ENCODE data around the gene CRAMP1. TPM values are rescaled to one million over a fixed set of nuclear protein-coding genes. Genes with fewer than 3 reads are reported as not detected.
A peak's percentile ranks its signal among the peaks of the same experiment; 100 is the strongest.

Gene CRAMP1
- polyA plus RNA-seq, 2 of the 4 experiments (the other 2 are of a cell fraction), result 6.5 to 9.1 TPM

DNA sequence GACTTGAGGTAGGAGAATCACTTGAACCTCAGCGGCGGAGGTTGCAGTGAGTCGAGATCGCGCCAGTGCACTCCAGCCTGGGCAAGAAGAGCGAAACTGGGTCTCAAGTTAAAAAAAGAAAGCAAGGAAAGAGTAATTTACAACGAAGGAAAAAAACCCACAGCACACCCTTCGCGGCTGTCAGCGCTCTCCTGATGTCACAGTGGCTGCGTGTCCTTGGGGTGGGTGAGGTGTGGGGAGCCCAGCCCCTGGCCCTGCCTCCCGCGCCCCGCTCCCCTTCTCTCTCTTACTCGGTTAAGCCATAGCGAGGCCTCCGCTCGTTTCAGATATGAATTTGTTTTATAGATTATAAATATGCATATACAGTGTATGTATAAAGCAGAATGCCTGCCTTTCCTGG lies 65.2 kb downstream of the CRAMP1 start:
- peak overlapping the region; percentile 50 to 68; a peak in 2 of 6 replicates for H3K27ac ChIP-seq
- H3K4me3 ChIP-seq, result peak overlapping the region; percentile 85
- peaks cover 37% of the 10 kb centered on the region for H3K4me1 ChIP-seq
- 89% methylated on average over 18 of the region's 18 CpGs for WGBS (ENCODE audit: missing lambda C conversion rate)
- FAIRE-seq, result no peak
- no peak for ATAC-seq
- no peak for TF ChIP-seq KDM5A (IDR thresholded peaks at IDR 0.05)
- no peak for TF ChIP-seq BHLHE40 (IDR thresholded peaks at IDR 0.05; ENCODE audit: low read depth, low read length)
- TF ChIP-seq HOXB13 (CRISPR knock-in tag; IDR thresholded peaks at IDR 0.05; ENCODE audit: low read depth), result no peak
- TF ChIP-seq FOXS1 (CRISPR knock-in tag; IDR thresholded peaks at IDR 0.05), result no peak
- TF ChIP-seq HOXB5 (CRISPR knock-in tag; IDR thresholded peaks at IDR 0.05), result no peak
- no peak for TF ChIP-seq FOSB (CRISPR knock-in tag; IDR thresholded peaks at IDR 0.05)
- TF ChIP-seq ELK1 (IDR thresholded peaks at IDR 0.05; ENCODE audit: low read depth, low read length), result no peak
- no peak for TF ChIP-seq POLR2A (IDR thresholded peaks at IDR 0.05; ENCODE audit: low read length)
- no peak for TF ChIP-seq ZSCAN20 (CRISPR knock-in tag; IDR thresholded peaks at IDR 0.05)
- TF ChIP-seq POLR2AphosphoS2 (conservative IDR thresholded peaks at IDR 0.05; ENCODE audit: low read length), result no peak
- TF ChIP-seq CHD4 (IDR thresholded peaks at IDR 0.05; ENCODE audit: borderline replicate concordance), result no peak
- TF ChIP-seq NPAS2 (CRISPR knock-in tag; IDR thresholded peaks at IDR 0.05; ENCODE audit: borderline replicate concordance), result no peak
- ChIA-PET POLR2A (interaction anchor here (0.8 to 1.6 kb wide), 9 partner anchors 15 to 105 kb away, joined by 3 to 34 read pairs (median 3); partner anchors contain the start of genes CRAMP1, EME2, IFT140 and MAPK8IP3), CTCF (interaction anchor here (0.7 to 7.3 kb wide), 11 partner anchors 8 to 86 kb away, joined by 3 to 63 read pairs (median 4); partner anchors contain the start of gene MAPK8IP3)
- no peak for DNase-seq (ENCODE audit: low read depth in 1 of 2, low spot score in 1 of 2)
- no peaks in the 10 kb centered on the region for H3K9me3 ChIP-seq
- H3K4me2 ChIP-seq, result peak overlapping the region; percentile 80

GRCh38 chr16:1677942-1678499 lies 65.9 kb downstream of the CRAMP1 start, which contains the start of gene JPT2:
Gene JPT2 (plus strand): TSS chr16:1678279. CDS start chr16:1678313, 34 bp downstream.
- peak; percentile 95 to 99 for DNase-seq (ENCODE audit: low read depth in 1 of 2, low spot score in 1 of 2)
- WGBS (ENCODE audit: missing lambda C conversion rate), result 1% methylated on average over 16 of the region's 79 CpGs
- Histone ChIP-seq H3K4me1 (peaks cover 37% of the 10 kb centered on the region), H3K4me2 (peak within 1 kb of the TSS; percentile 85), H3K27ac (peak within 1 kb of the TSS; percentile 97 to 98), H3K4me3 (peak within 1 kb of the TSS; percentile 85), H3K9me3 (no peaks in the 10 kb centered on the region)
- FAIRE-seq, result peak; percentile 7
- ChIA-PET POLR2A (interaction anchor here (0.8 to 1.6 kb wide), 11 partner anchors 14 to 257 kb away, joined by 3 to 34 read pairs (median 4); partner anchors contain the start of genes CRAMP1, EME2, IFT140 and MAPK8IP3), CTCF (interaction anchor here (0.7 to 7.3 kb wide), 14 partner anchors 8 to 96 kb away, joined by 3 to 63 read pairs (median 4); partner anchors contain the start of gene MAPK8IP3)
- peak; percentile 95 to 96 for ATAC-seq
- TF ChIP-seq REST (IDR thresholded peaks at IDR 0.05), result no peak
- TF ChIP-seq JUN (IDR thresholded peaks at IDR 0.05), result peak in 1 of 2 experiments; percentile 86; a peak in 2 of 5 replicates
- TF ChIP-seq E2F6 (IDR thresholded peaks at IDR 0.05; ENCODE audit: borderline replicate concordance, low read depth), result peak; percentile 86
- TF ChIP-seq PBX3 (IDR thresholded peaks at IDR 0.05), result peak; percentile 96
- no peak for TF ChIP-seq HES2 (IDR thresholded peaks at IDR 0.05)
- no peak for TF ChIP-seq NR3C1 (IDR thresholded peaks at IDR 0.05)
- no peak for TF ChIP-seq NPAS2 (CRISPR knock-in tag; IDR thresholded peaks at IDR 0.05; ENCODE audit: borderline replicate concordance)
- TF ChIP-seq FOSB (CRISPR knock-in tag; IDR thresholded peaks at IDR 0.05), result no peak
- no peak for TF ChIP-seq EHF (CRISPR knock-in tag; IDR thresholded peaks at IDR 0.05)
- TF ChIP-seq MYC (IDR thresholded peaks at IDR 0.05; ENCODE audit: borderline replicate concordance, low read length), result 0 out of 2 replicates have a peak, but pooled peaks have one; percentile 46
- no peak for TF ChIP-seq PHF8 (IDR thresholded peaks at IDR 0.05; ENCODE audit: borderline replicate concordance, low read depth)
- no peak for TF ChIP-seq ZC3H11A (IDR thresholded peaks at IDR 0.05)
- no peak for TF ChIP-seq KDM1A (IDR thresholded peaks at IDR 0.05; ENCODE audit: low read depth)
- TF ChIP-seq RAD21 (conservative IDR thresholded peaks at IDR 0.05 in 1 of 2, IDR thresholded peaks at IDR 0.05 in 1 of 2), result peak in 1 of 2 experiments; percentile 14; a peak in 1 of 5 replicates
- TF ChIP-seq, protein P1, sequence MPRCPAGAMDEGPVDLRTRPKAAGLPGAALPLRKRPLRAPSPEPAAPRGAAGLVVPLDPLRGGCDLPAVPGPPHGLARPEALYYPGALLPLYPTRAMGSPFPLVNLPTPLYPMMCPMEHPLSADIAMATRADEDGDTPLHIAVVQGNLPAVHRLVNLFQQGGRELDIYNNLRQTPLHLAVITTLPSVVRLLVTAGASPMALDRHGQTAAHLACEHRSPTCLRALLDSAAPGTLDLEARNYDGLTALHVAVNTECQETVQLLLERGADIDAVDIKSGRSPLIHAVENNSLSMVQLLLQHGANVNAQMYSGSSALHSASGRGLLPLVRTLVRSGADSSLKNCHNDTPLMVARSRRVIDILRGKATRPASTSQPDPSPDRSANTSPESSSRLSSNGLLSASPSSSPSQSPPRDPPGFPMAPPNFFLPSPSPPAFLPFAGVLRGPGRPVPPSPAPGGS (IDR thresholded peaks at IDR 0.05), result peak; percentile 69; the same call in 2 of the 3 replicates
- TF ChIP-seq RCOR1 (IDR thresholded peaks at IDR 0.05; ENCODE audit: low read depth, low read length), result no peak
- peak; percentile 43 for TF ChIP-seq POLR2A (IDR thresholded peaks at IDR 0.05; ENCODE audit: low read length)
- TF ChIP-seq CHD2 (IDR thresholded peaks at IDR 0.05; ENCODE audit: low read length, partially characterized antibody), result no peak
- peak; percentile 62 for TF ChIP-seq MAX (IDR thresholded peaks at IDR 0.05)
